HEK293 (cell line): ENCODE measurements around the gene RPS6KC1.

Experiments
- TCF7L2 ChIP-seq: IDR thresholded peaks from 2 replicates; pipeline ENCODE4 v1.6.1; 2011; ENCODE audit warnings: low read depth, mild to moderate bottlenecking, inconsistent platforms, low read length, moderate library complexity, borderline replicate concordance
- ZBTB7A ChIP-seq: fragments of 450-650 bp; formaldehyde crosslinking; IDR thresholded peaks from 2 replicates; pipeline ENCODE4 v1.5.1; 2016; ENCODE audit warnings: low read depth, missing biosample characterization, missing genetic modification characterization
- TF ChIP-seq, protein P1 (sequence below): fragments of 450-650 bp; formaldehyde crosslinking; IDR thresholded peaks from 2 replicates; pipeline ENCODE4 v1.5.1; 2016; ENCODE audit warnings: missing biosample characterization, missing genetic modification characterization
- TF ChIP-seq, protein P2 (sequence below): fragments of 450-650 bp; formaldehyde crosslinking; conservative IDR thresholded peaks from 2 replicates; pipeline ENCODE4 v1.5.1; 2016; ENCODE audit warnings: low read depth, missing biosample characterization, missing genetic modification characterization

DNA sequence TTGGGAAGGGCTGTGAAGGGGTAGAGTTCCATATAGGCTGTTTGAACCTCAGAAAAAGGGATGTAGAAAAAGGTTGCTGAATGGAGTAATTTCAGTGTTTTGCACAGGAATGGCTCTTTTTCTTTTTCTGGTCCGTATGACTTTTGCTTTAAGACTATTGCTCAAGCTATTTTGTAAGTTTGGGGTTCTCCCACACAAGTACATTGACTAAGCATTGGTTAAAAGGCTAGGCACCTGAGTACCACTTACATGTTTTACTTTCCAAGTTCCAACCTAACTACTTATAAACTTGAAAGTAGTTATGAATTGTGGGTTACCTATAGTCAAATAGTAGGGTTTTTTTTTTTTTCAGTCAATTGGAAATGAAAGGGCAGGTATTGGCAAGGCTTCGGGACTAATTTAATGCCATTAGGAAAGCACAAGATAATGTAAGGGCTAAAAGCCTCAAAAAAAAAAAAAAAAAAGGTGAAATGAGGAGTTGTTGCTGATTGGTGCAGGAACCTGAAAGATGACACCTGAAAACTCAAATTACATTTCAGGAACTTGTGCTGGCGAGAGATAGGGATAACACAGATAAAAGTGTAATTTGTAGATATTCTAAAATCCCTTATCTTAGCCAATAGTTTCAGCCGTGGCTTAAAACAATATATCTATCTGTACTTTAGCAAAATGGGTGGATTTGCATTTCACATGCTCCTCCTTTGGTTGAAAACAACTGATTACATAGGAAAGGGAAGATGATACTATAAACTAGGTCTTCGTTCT lies 209.5 kb downstream of the RPS6KC1 start:
- TF ChIP-seq, protein P1, sequence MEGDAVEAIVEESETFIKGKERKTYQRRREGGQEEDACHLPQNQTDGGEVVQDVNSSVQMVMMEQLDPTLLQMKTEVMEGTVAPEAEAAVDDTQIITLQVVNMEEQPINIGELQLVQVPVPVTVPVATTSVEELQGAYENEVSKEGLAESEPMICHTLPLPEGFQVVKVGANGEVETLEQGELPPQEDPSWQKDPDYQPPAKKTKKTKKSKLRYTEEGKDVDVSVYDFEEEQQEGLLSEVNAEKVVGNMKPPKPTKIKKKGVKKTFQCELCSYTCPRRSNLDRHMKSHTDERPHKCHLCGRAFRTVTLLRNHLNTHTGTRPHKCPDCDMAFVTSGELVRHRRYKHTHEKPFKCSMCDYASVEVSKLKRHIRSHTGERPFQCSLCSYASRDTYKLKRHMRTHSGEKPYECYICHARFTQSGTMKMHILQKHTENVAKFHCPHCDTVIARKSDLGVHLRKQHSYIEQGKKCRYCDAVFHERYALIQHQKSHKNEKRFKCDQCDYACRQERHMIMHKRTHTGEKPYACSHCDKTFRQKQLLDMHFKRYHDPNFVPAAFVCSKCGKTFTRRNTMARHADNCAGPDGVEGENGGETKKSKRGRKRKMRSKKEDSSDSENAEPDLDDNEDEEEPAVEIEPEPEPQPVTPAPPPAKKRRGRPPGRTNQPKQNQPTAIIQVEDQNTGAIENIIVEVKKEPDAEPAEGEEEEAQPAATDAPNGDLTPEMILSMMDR (tag by site-specific recombination), result no peak
- TF ChIP-seq, protein P2, sequence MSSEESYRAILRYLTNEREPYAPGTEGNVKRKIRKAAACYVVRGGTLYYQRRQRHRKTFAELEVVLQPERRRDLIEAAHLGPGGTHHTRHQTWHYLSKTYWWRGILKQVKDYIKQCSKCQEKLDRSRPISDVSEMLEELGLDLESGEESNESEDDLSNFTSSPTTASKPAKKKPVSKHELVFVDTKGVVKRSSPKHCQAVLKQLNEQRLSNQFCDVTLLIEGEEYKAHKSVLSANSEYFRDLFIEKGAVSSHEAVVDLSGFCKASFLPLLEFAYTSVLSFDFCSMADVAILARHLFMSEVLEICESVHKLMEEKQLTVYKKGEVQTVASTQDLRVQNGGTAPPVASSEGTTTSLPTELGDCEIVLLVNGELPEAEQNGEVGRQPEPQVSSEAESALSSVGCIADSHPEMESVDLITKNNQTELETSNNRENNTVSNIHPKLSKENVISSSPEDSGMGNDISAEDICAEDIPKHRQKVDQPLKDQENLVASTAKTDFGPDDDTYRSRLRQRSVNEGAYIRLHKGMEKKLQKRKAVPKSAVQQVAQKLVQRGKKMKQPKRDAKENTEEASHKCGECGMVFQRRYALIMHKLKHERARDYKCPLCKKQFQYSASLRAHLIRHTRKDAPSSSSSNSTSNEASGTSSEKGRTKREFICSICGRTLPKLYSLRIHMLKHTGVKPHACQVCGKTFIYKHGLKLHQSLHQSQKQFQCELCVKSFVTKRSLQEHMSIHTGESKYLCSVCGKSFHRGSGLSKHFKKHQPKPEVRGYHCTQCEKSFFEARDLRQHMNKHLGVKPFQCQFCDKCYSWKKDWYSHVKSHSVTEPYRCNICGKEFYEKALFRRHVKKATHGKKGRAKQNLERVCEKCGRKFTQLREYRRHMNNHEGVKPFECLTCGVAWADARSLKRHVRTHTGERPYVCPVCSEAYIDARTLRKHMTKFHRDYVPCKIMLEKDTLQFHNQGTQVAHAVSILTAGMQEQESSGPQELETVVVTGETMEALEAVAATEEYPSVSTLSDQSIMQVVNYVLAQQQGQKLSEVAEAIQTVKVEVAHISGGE (tag by site-specific recombination), result no peak
- TF ChIP-seq TCF7L2, result no peak
- TF ChIP-seq ZBTB7A, result no peak
